ENCODE measurements around the gene ANAPC1. TPM values are rescaled to one million over a fixed set of nuclear protein-coding genes. Genes with fewer than 3 reads are reported as not detected.
"Not testable (repeated sequence)": the region's sequence is repeated elsewhere in the genome, so short reads cannot be mapped to it uniquely, and the experiment has no call there.

ANAPC1 gene
- total RNA-seq, 1 donor: 54.8 TPM

DNA sequence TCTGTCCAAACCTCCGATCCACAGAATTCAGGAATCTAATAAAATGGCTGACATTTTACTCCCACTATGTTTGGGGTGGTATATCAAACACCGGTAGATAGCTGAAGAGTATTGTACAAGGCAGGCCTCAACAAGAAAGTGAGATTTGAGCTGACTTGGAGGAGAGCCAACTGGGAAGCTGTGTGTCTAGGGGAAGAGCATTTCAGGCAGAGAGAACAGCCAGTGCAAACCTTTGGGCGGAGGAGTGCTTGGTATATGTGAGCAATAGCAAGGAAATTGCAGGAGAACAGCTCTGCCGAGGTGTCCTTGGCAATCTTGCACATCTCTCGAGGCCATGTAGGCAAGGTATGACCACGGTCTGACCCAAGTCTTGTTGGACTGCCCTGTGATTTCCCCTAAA, 12.6 kb upstream of the ANAPC1 start:
- no peak overlapping the region for H3K4me3 ChIP-seq (ENCODE audit: low read depth, low read length)
- TF ChIP-seq, protein P1, sequence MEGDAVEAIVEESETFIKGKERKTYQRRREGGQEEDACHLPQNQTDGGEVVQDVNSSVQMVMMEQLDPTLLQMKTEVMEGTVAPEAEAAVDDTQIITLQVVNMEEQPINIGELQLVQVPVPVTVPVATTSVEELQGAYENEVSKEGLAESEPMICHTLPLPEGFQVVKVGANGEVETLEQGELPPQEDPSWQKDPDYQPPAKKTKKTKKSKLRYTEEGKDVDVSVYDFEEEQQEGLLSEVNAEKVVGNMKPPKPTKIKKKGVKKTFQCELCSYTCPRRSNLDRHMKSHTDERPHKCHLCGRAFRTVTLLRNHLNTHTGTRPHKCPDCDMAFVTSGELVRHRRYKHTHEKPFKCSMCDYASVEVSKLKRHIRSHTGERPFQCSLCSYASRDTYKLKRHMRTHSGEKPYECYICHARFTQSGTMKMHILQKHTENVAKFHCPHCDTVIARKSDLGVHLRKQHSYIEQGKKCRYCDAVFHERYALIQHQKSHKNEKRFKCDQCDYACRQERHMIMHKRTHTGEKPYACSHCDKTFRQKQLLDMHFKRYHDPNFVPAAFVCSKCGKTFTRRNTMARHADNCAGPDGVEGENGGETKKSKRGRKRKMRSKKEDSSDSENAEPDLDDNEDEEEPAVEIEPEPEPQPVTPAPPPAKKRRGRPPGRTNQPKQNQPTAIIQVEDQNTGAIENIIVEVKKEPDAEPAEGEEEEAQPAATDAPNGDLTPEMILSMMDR (IDR thresholded peaks at IDR 0.05; ENCODE audit: insufficient read depth, low read depth, low read length): no peak
- no peak for DNase-seq (ENCODE audit: low read depth)

DNA sequence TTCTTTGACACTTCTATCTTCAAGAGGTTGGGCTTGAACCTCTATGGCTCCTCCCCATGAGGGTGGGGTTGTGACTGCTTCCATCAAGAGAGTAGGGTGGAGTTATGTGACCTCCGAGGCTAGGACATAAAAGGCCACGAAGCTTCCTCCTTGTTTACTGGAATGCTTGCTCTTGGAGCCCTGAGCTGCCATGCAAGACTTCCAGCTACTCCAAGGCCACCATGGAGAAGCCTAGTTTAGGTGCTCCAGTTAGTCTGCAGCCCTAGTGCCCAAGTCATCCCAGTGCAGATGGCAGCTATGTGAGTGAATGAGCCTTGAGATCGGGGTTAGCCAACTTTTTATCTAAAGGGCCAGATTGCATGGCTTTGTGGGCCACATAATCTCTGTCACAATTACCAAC, 12.0 kb upstream of the ANAPC1 start:
- TF ChIP-seq, protein P1 (IDR thresholded peaks at IDR 0.05; ENCODE audit: insufficient read depth, low read depth, low read length): no peak
- DNase-seq (ENCODE audit: low read depth): no peak
- no peak overlapping the region for H3K4me3 ChIP-seq (ENCODE audit: low read depth, low read length)

- DNase-seq (ENCODE audit: low read depth): no peak
- peak overlapping the region; percentile 67 for H3K4me3 ChIP-seq (ENCODE audit: low read depth, low read length)
- TF ChIP-seq, protein P1 (IDR thresholded peaks at IDR 0.05; ENCODE audit: insufficient read depth, low read depth, low read length): no peak
Observed at GRCh38 chr2:111884592-111884964, 585 bp upstream of the ANAPC1 start.

DNA sequence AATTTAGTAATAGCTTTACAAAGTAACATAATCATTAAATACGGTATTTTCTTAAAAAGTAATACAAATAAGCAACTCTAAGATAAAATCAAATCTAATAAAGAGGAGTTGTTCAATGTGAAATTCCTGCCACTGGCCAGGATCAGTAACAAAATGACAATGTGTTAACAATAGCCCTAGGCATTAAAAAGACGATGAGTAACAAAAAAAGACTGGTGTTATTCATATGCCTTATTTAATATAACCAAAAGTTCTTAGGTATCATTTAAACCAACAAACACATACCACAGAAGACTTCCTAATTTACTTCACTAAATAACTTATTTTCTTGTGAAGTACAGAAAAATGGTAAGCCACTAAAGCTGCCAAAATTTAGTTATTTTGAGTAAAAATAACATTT, 11.2 kb downstream of the ANAPC1 start:
- DNase-seq (ENCODE audit: low read depth); H3K4me3 ChIP-seq (ENCODE audit: low read depth, low read length): not testable (repeated sequence)

DNA sequence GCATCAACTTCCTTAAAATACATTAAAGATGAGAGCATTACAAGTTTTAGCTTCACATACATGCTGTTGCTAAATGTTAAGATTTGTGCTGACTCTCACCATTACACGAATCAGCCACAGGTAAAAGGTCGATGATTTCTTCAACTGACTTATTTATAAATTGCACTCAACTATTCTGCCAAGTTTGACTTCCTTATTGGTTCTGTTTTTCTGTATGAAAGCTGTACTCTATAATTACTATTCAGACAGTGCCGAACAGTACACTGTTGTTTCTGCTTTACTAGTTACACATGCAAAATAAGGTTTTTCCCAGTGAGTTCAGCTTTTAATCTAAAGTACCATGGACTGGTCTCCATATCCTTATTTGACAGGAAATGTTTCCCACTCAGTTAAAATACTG, 18.9 kb downstream of the ANAPC1 start:
- not testable (repeated sequence) for H3K4me3 ChIP-seq (ENCODE audit: low read depth, low read length); DNase-seq (ENCODE audit: low read depth)

- not testable (repeated sequence) for DNase-seq (ENCODE audit: low read depth); H3K4me3 ChIP-seq (ENCODE audit: low read depth, low read length)
Observed at GRCh38 chr2:111860005-111860404, 24.0 kb downstream of the ANAPC1 start.

DNA sequence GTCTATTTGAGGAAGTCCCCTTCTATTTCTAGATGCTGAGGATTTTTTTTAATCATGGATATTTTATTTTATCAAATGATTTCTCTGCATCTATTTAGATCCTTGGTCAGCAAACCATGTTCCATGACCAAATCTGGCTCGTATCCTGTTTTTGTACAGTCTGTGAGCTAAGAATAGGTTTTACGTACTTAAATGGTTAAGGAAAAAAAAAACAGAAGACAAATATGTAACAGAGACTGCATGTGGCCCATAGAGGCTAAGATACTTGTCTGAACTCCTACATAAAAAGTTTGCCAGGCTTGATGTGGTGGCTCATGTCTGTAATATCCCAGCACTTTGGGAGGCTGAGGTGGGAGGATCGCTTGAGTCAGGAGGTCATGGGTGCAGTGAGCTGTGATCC, 31.4 kb downstream of the ANAPC1 start:
- not testable (repeated sequence) for DNase-seq (ENCODE audit: low read depth); H3K4me3 ChIP-seq (ENCODE audit: low read depth, low read length)

- not testable (repeated sequence) for H3K4me3 ChIP-seq (ENCODE audit: low read depth, low read length)
- DNase-seq (ENCODE audit: low read depth): peak; percentile 28
- TF ChIP-seq, protein P1 (IDR thresholded peaks at IDR 0.05; ENCODE audit: insufficient read depth, low read depth, low read length): peak; percentile 43
Observed at GRCh38 chr2:111850646-111851045, 33.3 kb downstream of the ANAPC1 start.

- not testable (repeated sequence) for H3K4me3 ChIP-seq (ENCODE audit: low read depth, low read length)
- peak; percentile 43 for DNase-seq (ENCODE audit: low read depth)
Observed at GRCh38 chr2:111839625-111840282, 44.2 kb downstream of the ANAPC1 start.

GRCh38 chr2:111838992-111839391, 45.0 kb downstream of the ANAPC1 start:
- H3K4me3 ChIP-seq (ENCODE audit: low read depth, low read length); DNase-seq (ENCODE audit: low read depth): not testable (repeated sequence)

DNA sequence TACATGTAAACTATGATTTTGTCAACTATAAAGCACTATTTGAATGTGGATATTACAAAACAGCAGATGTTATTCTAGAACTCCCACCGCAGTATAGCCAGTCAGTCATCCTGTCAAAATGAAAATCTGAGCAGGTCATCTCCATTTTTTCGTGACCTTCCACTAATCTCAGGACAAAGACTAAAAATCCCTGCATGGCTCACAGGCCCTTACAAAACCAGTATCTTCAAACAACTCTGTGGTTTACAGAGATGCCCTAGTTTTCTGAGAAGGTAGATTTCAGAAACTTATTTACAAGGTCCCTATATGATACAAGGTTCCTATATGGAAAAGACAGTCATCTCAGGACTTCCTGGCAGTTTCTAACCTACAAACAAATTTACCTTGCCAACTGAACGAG, 49.8 kb downstream of the ANAPC1 start:
- not testable (repeated sequence) for H3K4me3 ChIP-seq (ENCODE audit: low read depth, low read length); DNase-seq (ENCODE audit: low read depth)

- not testable (repeated sequence) for H3K4me3 ChIP-seq (ENCODE audit: low read depth, low read length); DNase-seq (ENCODE audit: low read depth)
Observed at GRCh38 chr2:111830479-111830878, 53.5 kb downstream of the ANAPC1 start.

- not testable (repeated sequence) for H3K4me3 ChIP-seq (ENCODE audit: low read depth, low read length); DNase-seq (ENCODE audit: low read depth)
Observed at GRCh38 chr2:111828217-111828766, 55.7 kb downstream of the ANAPC1 start.

DNA sequence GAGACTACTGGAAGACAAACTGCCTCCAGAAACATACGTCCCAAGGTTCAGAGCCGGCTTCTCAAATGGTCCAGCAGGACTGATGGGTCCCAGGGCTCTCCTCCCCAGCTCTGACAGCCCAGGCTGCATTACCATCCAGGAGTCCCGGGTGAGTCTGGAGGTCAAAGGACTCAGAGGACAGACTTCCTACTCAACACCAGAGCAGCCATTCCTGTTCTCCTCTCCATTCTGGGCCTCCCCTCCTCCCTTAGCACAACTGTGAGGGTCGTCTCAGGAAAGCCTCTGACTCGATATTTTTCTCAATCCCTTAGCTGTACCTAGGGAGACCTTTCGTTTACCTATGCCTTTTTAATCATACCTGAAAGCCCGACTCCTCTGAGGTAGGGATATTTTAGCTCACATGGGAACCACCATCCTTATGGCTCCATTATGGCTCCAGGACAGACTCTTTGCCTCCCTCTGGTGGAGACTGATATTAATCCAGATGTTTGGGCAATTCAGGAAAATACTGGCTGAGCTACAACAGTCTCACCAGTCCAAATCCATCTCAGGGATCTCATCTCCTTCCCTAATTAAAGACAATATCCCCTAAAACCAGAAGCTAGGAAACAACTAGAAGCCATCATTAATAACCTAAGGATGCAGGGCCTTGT, 70.9 kb downstream of the ANAPC1 start:
- not testable (repeated sequence) for H3K4me3 ChIP-seq (ENCODE audit: low read depth, low read length); DNase-seq (ENCODE audit: low read depth)

Data from fibroblast of villous mesenchyme (primary cell).